K562 (cell line): ENCODE measurements around the gene SND1. TPM values are rescaled to one million over a fixed set of nuclear protein-coding genes. Genes with fewer than 3 reads are reported as not detected.

Experiments
- ASH1L ChIP-seq: fragments of 450-650 bp; IDR thresholded peaks from 2 replicates; pipeline ENCODE4 v1.6.1; 2018; ENCODE audit warnings: borderline replicate concordance, mild to moderate bottlenecking, low read depth; ENCODE audit not compliant: partially characterized antibody
- ATF7 ChIP-seq: fragments of 450-650 bp; IDR thresholded peaks from 2 replicates; pipeline ENCODE4 v1.7.1; 2014; ENCODE audit warnings: mild to moderate bottlenecking, moderate library complexity
- CEBPG ChIP-seq, 3 experiments: fragments of 200-800 bp in 1 of 3; sonication (Bioruptor generic) in 1 of 3; sonication (generic) in 1 of 3; formaldehyde crosslinking in 1 of 3; IDR thresholded peaks in 2 of 3; conservative IDR thresholded peaks in 1 of 3; 2 replicates each; pipeline versions ENCODE4 v1.6.1 to v1.8.0; 2016 to 2022; ENCODE audit warnings: missing compliant biosample characterization in 2 of 3, missing genetic modification characterization in 2 of 3, mild to moderate bottlenecking in 1 of 3, missing genetic modification reagents in 1 of 3
- DLX4 ChIP-seq: fragments of 250-450 bp; sonication (Bioruptor Pico); IDR thresholded peaks from 2 replicates; pipeline ENCODE4 v1.6.1; 2021; ENCODE audit warnings: mild to moderate bottlenecking
- EGR1 ChIP-seq: fragments of 450-650 bp; conservative IDR thresholded peaks from 2 replicates; pipeline ENCODE4 v1.6.1; 2017; ENCODE audit warnings: mild to moderate bottlenecking
- ELF2 ChIP-seq: fragments of 250-450 bp; sonication (Bioruptor Pico); IDR thresholded peaks from 2 replicates; pipeline ENCODE4 v1.5.0; 2021; ENCODE audit warnings: mild to moderate bottlenecking
- KAT7 ChIP-seq: sonication (generic); formaldehyde crosslinking; IDR thresholded peaks from 2 replicates; pipeline ENCODE4 v1.8.0; 2022; ENCODE audit warnings: missing genetic modification reagents, mild to moderate bottlenecking, borderline replicate concordance
- KLF6 ChIP-seq: fragments of 250-450 bp; sonication (Bioruptor Pico); IDR thresholded peaks from 2 replicates; pipeline ENCODE4 v1.4.0; 2020; ENCODE audit warnings: mild to moderate bottlenecking, moderate library complexity, borderline replicate concordance
- TRIM28 ChIP-seq: fragments of 450-650 bp; IDR thresholded peaks from 2 replicates; pipeline ENCODE4 v1.6.1; 2017
- ZBTB34 ChIP-seq: fragments of 250-450 bp; sonication (Bioruptor Pico); IDR thresholded peaks from 2 replicates; pipeline ENCODE4 v1.8.0; 2021; ENCODE audit warnings: mild to moderate bottlenecking, moderate library complexity
- ZEB2 ChIP-seq: fragments of 450-650 bp; IDR thresholded peaks from 2 replicates; pipeline ENCODE4 v1.6.1; 2016
- ZNF133 ChIP-seq: fragments of 250-450 bp; sonication (Bioruptor Pico); IDR thresholded peaks from 2 replicates; pipeline ENCODE4 v1.4.0; 2020; ENCODE audit warnings: mild to moderate bottlenecking
- ZNF224 ChIP-seq: sonication (generic); formaldehyde crosslinking; IDR thresholded peaks from 2 replicates; pipeline ENCODE4 v1.8.0; 2022; ENCODE audit warnings: mild to moderate bottlenecking, missing genetic modification reagents
- ZNF263 ChIP-seq: sonication (generic); formaldehyde crosslinking; IDR thresholded peaks from 2 replicates; pipeline ENCODE4 v1.8.0; 2022; ENCODE audit warnings: mild to moderate bottlenecking, missing genetic modification reagents, borderline replicate concordance
- ZNF609 ChIP-seq: sonication (generic); formaldehyde crosslinking; IDR thresholded peaks from 2 replicates; pipeline ENCODE4 v1.8.1; 2023; ENCODE audit warnings: missing genetic modification reagents, mild to moderate bottlenecking, borderline replicate concordance
- ZNF75A ChIP-seq: fragments of 450-650 bp; formaldehyde crosslinking; IDR thresholded peaks from 2 replicates; pipeline ENCODE4 v1.4.0; 2020; ENCODE audit warnings: mild to moderate bottlenecking
- ZNF79 ChIP-seq: fragments of 250-450 bp; sonication (Bioruptor Pico); IDR thresholded peaks from 2 replicates; pipeline ENCODE4 v1.4.0; 2020; ENCODE audit warnings: low read depth, mild to moderate bottlenecking, moderate library complexity
- polyA plus RNA-seq, 8 experiments: library from polyadenylated mRNA; depleted of rRNA in 4 of 8; stranded (reverse) in 5 of 8; unstranded in 3 of 8; fragments of >200 nt; fragmentation: Nextera tagmentation in 2 of 8; fragmentation: Illumina TruSeq in 1 of 8; extraction: Ambion mirVana in 2 of 8; extraction: Trizol in 1 of 8; gene quantifications; 2 replicates each; pipeline versions ENCODE4 v1.2.1 to v1.2.3, GENCODE V29; 2011 to 2014; ENCODE audit warnings: inconsistent platforms in 1 of 8, missing spikeins in 1 of 8
- total RNA-seq, 7 experiments: library from RNA; depleted of rRNA in 6 of 7; stranded (reverse); fragments of >200 nt in 6 of 7; fragmentation: Illumina TruSeq in 2 of 7; extraction: Trizol in 2 of 7; gene quantifications; 2 replicates each; pipeline versions ENCODE4 v1.2.1 to v1.2.3, GENCODE V29; 2011 to 2021; ENCODE audit warnings: low replicate concordance in 1 of 7
- TF ChIP-seq, protein P1 (sequence below): fragments of 450-650 bp; IDR thresholded peaks from 2 replicates; pipeline ENCODE4 v1.6.1; 2016; ENCODE audit warnings: missing biosample characterization, missing genetic modification characterization

SND1 gene
- total and polyA plus RNA-seq, 9 of the 15 experiments (the other 6 are each of a cell fraction or from before 2014, with no cell fraction given) = 46.5 to 307 (median 191) TPM

GRCh38 chr7:127650847-127651555 is 993 bp upstream of the SND1 start (continued):
- TF ChIP-seq ZNF75A (CRISPR knock-in tag) (no peak), ZNF609 (no peak), TRIM28 (no peak), DLX4 (CRISPR knock-in tag) (no peak), ZNF133 (CRISPR knock-in tag) (no peak), ZNF79 (CRISPR knock-in tag) (no peak), ATF7 (no peak), KAT7 (CRISPR knock-in tag) (no peak; the same call in 1 of the 2 replicates), ZEB2 (no peak), ZNF263 (peak; percentile 54; the same call in 1 of the 2 replicates), ELF2 (CRISPR knock-in tag) (no peak), EGR1 (no peak), ZNF224 (CRISPR knock-in tag) (no peak), ASH1L (no peak), ZBTB34 (CRISPR knock-in tag) (no peak), CEBPG (CRISPR knock-in tag; IDR thresholded peaks at IDR 0.05) (peak; percentile 53; the same call in 1 of the 2 replicates), CEBPG (tag; conservative IDR thresholded peaks at IDR 0.05 in 1 of 2, IDR thresholded peaks at IDR 0.05 in 1 of 2) (peak in 1 of 2 experiments; percentile 7; a peak in 2 of 4 replicates), KLF6 (CRISPR knock-in tag) (no peak)
- TF ChIP-seq, protein P1, sequence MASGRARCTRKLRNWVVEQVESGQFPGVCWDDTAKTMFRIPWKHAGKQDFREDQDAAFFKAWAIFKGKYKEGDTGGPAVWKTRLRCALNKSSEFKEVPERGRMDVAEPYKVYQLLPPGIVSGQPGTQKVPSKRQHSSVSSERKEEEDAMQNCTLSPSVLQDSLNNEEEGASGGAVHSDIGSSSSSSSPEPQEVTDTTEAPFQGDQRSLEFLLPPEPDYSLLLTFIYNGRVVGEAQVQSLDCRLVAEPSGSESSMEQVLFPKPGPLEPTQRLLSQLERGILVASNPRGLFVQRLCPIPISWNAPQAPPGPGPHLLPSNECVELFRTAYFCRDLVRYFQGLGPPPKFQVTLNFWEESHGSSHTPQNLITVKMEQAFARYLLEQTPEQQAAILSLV (tag) = no peak
